IMR-90 (cell line): Measurements from ENCODE around the gene CBR4. TPM values are rescaled to one million over a fixed set of nuclear protein-coding genes. Genes with fewer than 3 reads are reported as not detected.

Experiments used
- ATAC-seq: fragments of 200-7000 bp; cut with Tn5 transposase; 2 replicates; pipeline ENCODE4 v1.9.1; 2020; ENCODE audit warnings: low read depth, mild to moderate bottlenecking, moderate library complexity
- BruUV-seq: library from RNA; stranded (reverse); fragments of 400-500 nt; replicated peaks from 2 replicates; lab custom pipeline; 2021; lab: Mats Ljungman, UMichigan
- CTCF ChIA-PET: fragments of 300-600 bp; formaldehyde crosslinking; extraction: SDS; loops from one replicate; lab custom pipeline; 2021; ENCODE audit warnings: antibody characterized with exemption; lab: Yijun Ruan, JAX
- POLR2A ChIA-PET: fragments of 300-600 bp; sonication (Branson Sonifier 250); formaldehyde crosslinking; loops from one replicate; lab custom pipeline; 2022; ENCODE audit warnings: antibody characterized with exemption; ENCODE audit not compliant: unreplicated experiment; lab: Charles Lee
- DNase-seq: peaks from one replicate; pipeline ENCODE4 v3.0.0; 2013
- H2AFZ ChIP-seq: replicated peaks from 2 replicates; pipeline ENCODE3; 2013; ENCODE audit warnings: low read length, mild to moderate bottlenecking; ENCODE audit not compliant: poor library complexity
- H2AK5ac ChIP-seq: 2 replicates; pipeline ENCODE4 v1.6.1; 2013; ENCODE audit warnings: low read depth, low read length, inconsistent platforms
- H2AK9ac ChIP-seq: replicated peaks from 2 replicates; pipeline ENCODE3; 2013; ENCODE audit warnings: mild to moderate bottlenecking, low read depth, low read length, moderate library complexity; ENCODE audit not compliant: poor library complexity
- H2BK120ac ChIP-seq: 2 replicates; pipeline ENCODE4 v1.6.1; 2013; ENCODE audit warnings: low read depth, low read length, inconsistent platforms
- H2BK15ac ChIP-seq: 3 replicates; pipeline ENCODE4 v1.6.1; 2013; ENCODE audit warnings: low read depth, low read length, inconsistent platforms
- H2BK20ac ChIP-seq: 2 replicates; pipeline ENCODE4 v1.6.1; 2013; ENCODE audit warnings: low read depth, mild to moderate bottlenecking, inconsistent platforms, low read length, moderate library complexity
- H2BK5ac ChIP-seq: 2 replicates; pipeline ENCODE4 v1.6.1; 2013; ENCODE audit warnings: mild to moderate bottlenecking, low read depth, low read length, inconsistent platforms; ENCODE audit not compliant: poor library complexity, severe bottlenecking
- H3K14ac ChIP-seq: replicated peaks from 2 replicates; pipeline ENCODE4 v1.6.1; 2013; ENCODE audit warnings: low read depth, low read length, inconsistent platforms
- H3K18ac ChIP-seq: 2 replicates; pipeline ENCODE4 v1.6.1; 2013; ENCODE audit warnings: low read depth, low read length, control low read depth
- H3K23ac ChIP-seq: 2 replicates; pipeline ENCODE4 v1.6.1; 2013; ENCODE audit warnings: low read depth, low read length, inconsistent platforms
- H3K27ac ChIP-seq: 2 replicates; pipeline ENCODE4 v1.5.1; 2013; ENCODE audit warnings: mild to moderate bottlenecking, control low read depth, low read length; ENCODE audit not compliant: insufficient read depth
- H3K27me3 ChIP-seq: 2 replicates; pipeline ENCODE4 v1.6.1; 2013; ENCODE audit warnings: low read length; ENCODE audit not compliant: control insufficient read depth, insufficient read depth
- H3K36me3 ChIP-seq: 2 replicates; pipeline ENCODE4 v1.6.1; 2013; ENCODE audit warnings: low read length, mixed read lengths; ENCODE audit not compliant: control insufficient read depth, insufficient read depth
- H3K4ac ChIP-seq: 2 replicates; pipeline ENCODE4 v1.6.1; 2013; ENCODE audit warnings: low read depth, low read length, inconsistent platforms
- H3K4me1 ChIP-seq: 2 replicates; pipeline ENCODE4 v1.6.1; 2013; ENCODE audit warnings: low read length, mixed read lengths; ENCODE audit not compliant: control insufficient read depth, insufficient read depth
- H3K4me2 ChIP-seq: 2 replicates; pipeline ENCODE4 v1.6.1; 2013; ENCODE audit warnings: low read depth, mild to moderate bottlenecking, control low read depth, low read length, moderate library complexity
- H3K4me3 ChIP-seq: 2 replicates; pipeline ENCODE4 v1.5.1; 2013; ENCODE audit warnings: low read depth, mild to moderate bottlenecking, control low read depth, low read length, moderate library complexity; ENCODE audit not compliant: insufficient read depth
- H3K56ac ChIP-seq: 2 replicates; pipeline ENCODE4 v1.6.1; 2013; ENCODE audit warnings: low read length, inconsistent platforms; ENCODE audit not compliant: insufficient read depth; ENCODE audit errors: extremely low read depth
- H3K79me1 ChIP-seq, 2 experiments: 2 replicates each; pipeline ENCODE4 v1.6.1; 2013; ENCODE audit warnings: low read length in 2 of 2, inconsistent platforms in 1 of 2, low read depth in 1 of 2
- H3K9ac ChIP-seq: 2 replicates; pipeline ENCODE4 v1.6.1; 2013; ENCODE audit warnings: low read depth, low read length, control low read depth
- H3K9me1 ChIP-seq: 2 replicates; pipeline ENCODE4 v1.6.1; 2013; ENCODE audit warnings: low read length, inconsistent platforms; ENCODE audit not compliant: insufficient read depth
- H3K9me3 ChIP-seq: 2 replicates; pipeline ENCODE4 v1.6.1; 2013; ENCODE audit warnings: low read length; ENCODE audit not compliant: control insufficient read depth, insufficient read depth
- H4K20me1 ChIP-seq: 2 replicates; pipeline ENCODE4 v1.6.1; 2013; ENCODE audit warnings: low read length, inconsistent platforms; ENCODE audit not compliant: insufficient read depth
- H4K5ac ChIP-seq: 2 replicates; pipeline ENCODE4 v1.6.1; 2013; ENCODE audit warnings: mild to moderate bottlenecking, low read depth, low read length, control low read depth
- H4K8ac ChIP-seq, 2 experiments: 2 replicates each; pipeline ENCODE4 v1.6.1; 2013; ENCODE audit warnings: low read depth in 2 of 2, low read length in 2 of 2, control low read depth in 1 of 2, inconsistent platforms in 1 of 2
- H4K91ac ChIP-seq: 2 replicates; pipeline ENCODE4 v1.6.1; 2013; ENCODE audit warnings: low read depth, low read length, inconsistent platforms; ENCODE audit not compliant: insufficient read depth
- BHLHE40 ChIP-seq: fragments of 150-350 bp; IDR thresholded peaks from 2 replicates; pipeline ENCODE4 v1.6.1; 2016; ENCODE audit warnings: mild to moderate bottlenecking, low read depth, low read length
- CEBPB ChIP-seq: IDR thresholded peaks from 2 replicates; pipeline ENCODE4 v1.6.1; 2012; ENCODE audit warnings: low read depth, low read length, improper control_type of control experiment
- CHD1 ChIP-seq: IDR thresholded peaks from 2 replicates; pipeline ENCODE4 v1.6.1; 2012; ENCODE audit warnings: low read depth, low read length, improper control_type of control experiment
- FOS ChIP-seq: fragments of 150-350 bp; IDR thresholded peaks from 2 replicates; pipeline ENCODE4 v1.6.1; 2016; ENCODE audit warnings: low read depth, low read length
- MAFK ChIP-seq: IDR thresholded peaks from 2 replicates; pipeline ENCODE4 v1.6.1; 2012; ENCODE audit warnings: low read depth, low read length, improper control_type of control experiment
- MAZ ChIP-seq: IDR thresholded peaks from 2 replicates; pipeline ENCODE4 v1.6.1; 2012; ENCODE audit warnings: low read depth, mild to moderate bottlenecking, low read length, improper control_type of control experiment, moderate library complexity, borderline replicate concordance
- MXI1 ChIP-seq: IDR thresholded peaks from 2 replicates; pipeline ENCODE4 v1.6.1; 2012; ENCODE audit warnings: low read depth, mild to moderate bottlenecking, low read length, moderate library complexity, borderline replicate concordance
- NFE2L2 ChIP-seq: fragments of 150-350 bp; IDR thresholded peaks from 2 replicates; pipeline ENCODE4 v1.6.1; 2016; ENCODE audit warnings: low read depth, mild to moderate bottlenecking, low read length
- POLR2A ChIP-seq: IDR thresholded peaks from 2 replicates; pipeline ENCODE4 v1.6.1; 2012; ENCODE audit warnings: mild to moderate bottlenecking, low read depth, low read length
- RAD21 ChIP-seq: IDR thresholded peaks from 2 replicates; pipeline ENCODE4 v1.6.1; 2012; ENCODE audit warnings: low read length, improper control_type of control experiment
- RCOR1 ChIP-seq: IDR thresholded peaks from 2 replicates; pipeline ENCODE4 v1.6.1; 2012; ENCODE audit warnings: mild to moderate bottlenecking, low read length, improper control_type of control experiment; ENCODE audit not compliant: insufficient replicate concordance
- RFX5 ChIP-seq: IDR thresholded peaks from 2 replicates; pipeline ENCODE4 v1.8.0; 2012; ENCODE audit warnings: low read depth, mild to moderate bottlenecking, low read length, moderate library complexity
- SMC3 ChIP-seq: fragments of 150-350 bp; IDR thresholded peaks from 2 replicates; pipeline ENCODE4 v1.6.1; 2016; ENCODE audit warnings: low read depth, mild to moderate bottlenecking, antibody characterized with exemption, low read length, moderate library complexity
- dilution Hi-C: fragments of 300-500 bp; cut with HindIII; formaldehyde crosslinking; loops from one replicate; pipeline ENCODE4 v1.14.3; 2018; ENCODE audit warnings: low sequenced_read_pairs; ENCODE audit not compliant: unreplicated experiment
- in situ Hi-C: fragments of 300-500 bp; cut with MboI; formaldehyde crosslinking; loops from 3 replicates; pipeline ENCODE4 v1.14.3; 2019; ENCODE audit warnings: low sequenced_read_pairs, inconsistent platforms, mixed read lengths
- intact Hi-C: fragments of 100-400 bp; cut with micrococcal nuclease; formaldehyde crosslinking; loops from 2 replicates; pipeline ENCODE4 v1.10.0; 2022
- polyA plus RNA-seq, 3 experiments: library from polyadenylated mRNA; depleted of rRNA; stranded (reverse); fragments of >200 nt; gene quantifications; 2 replicates each; pipeline ENCODE4 v1.2.3, GENCODE V29; 2012; ENCODE audit warnings: low replicate concordance in 1 of 3
- total RNA-seq: library from RNA; depleted of rRNA; stranded (reverse); fragments of >200 nt; gene quantifications from 2 replicates; pipeline ENCODE4 v1.2.3, GENCODE V29; 2012
- TF ChIP-seq, protein P1 (sequence below): fragments of 150-350 bp; IDR thresholded peaks from 2 replicates; pipeline ENCODE4 v1.6.1; 2016; ENCODE audit warnings: low read depth, mild to moderate bottlenecking, low read length, moderate library complexity, borderline replicate concordance
- TF ChIP-seq, protein P2 (sequence below): fragments of 150-350 bp; IDR thresholded peaks from 2 replicates; pipeline ENCODE4 v1.6.1; 2017; ENCODE audit warnings: mild to moderate bottlenecking, antibody characterized with exemption, low read length, low read depth
- TF ChIP-seq, protein P3 (sequence below): conservative IDR thresholded peaks from 2 replicates; pipeline ENCODE4 v1.5.1; 2012; ENCODE audit warnings: mild to moderate bottlenecking, low read depth, low read length, improper control_type of control experiment

The CBR4 gene
- total and polyA plus RNA-seq, 2 of the 4 experiments (the other 2 are of a cell fraction), result 2.7 to 4.5 TPM

DNA sequence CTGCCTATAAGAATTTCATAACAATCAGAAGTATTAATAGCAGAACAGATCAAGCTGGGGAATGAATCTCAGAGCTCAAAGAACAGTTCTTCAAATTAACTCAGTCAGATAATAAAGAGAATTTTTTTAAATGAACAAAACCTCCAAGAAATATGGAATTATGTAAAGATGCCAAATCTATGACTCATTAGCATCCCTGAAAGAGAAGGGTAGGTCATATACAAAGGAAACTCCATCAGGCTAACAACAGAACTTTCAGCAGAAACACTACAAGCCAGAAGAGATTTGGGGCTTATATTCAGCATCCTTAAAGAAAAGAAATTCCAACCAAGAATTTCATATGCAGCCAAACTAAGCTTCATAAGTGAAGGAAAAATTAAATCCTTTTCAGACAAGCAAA, 28.6 kb downstream of the CBR4 start:
- Histone ChIP-seq H3K4me3 (no peak overlapping the region), H2AFZ (no peak overlapping the region), H3K9ac (no peak overlapping the region), H4K5ac (no peak overlapping the region), H2AK5ac (no peak overlapping the region), H4K91ac (no peak overlapping the region), H2AK9ac (no peak overlapping the region), H3K4ac (no peak overlapping the region), H2BK20ac (no peak overlapping the region), H4K20me1 (no peaks in the 10 kb centered on the region), H3K4me2 (no peak overlapping the region), H2BK120ac (no peak overlapping the region), H3K9me1 (peaks cover 5% of the 10 kb centered on the region), H3K36me3 (peaks cover 6% of the 10 kb centered on the region; the same call in 1 of the 2 replicates), H2BK5ac (no peak overlapping the region), H3K79me1 (no peaks in the 10 kb centered on the region; a peak in 2 of 4 replicates), H4K8ac (no peak overlapping the region), H3K27me3 (no peaks in the 10 kb centered on the region), H3K4me1 (peaks cover 3% of the 10 kb centered on the region; the same call in 1 of the 2 replicates), H3K27ac (no peak overlapping the region), H3K9me3 (peaks cover 2% of the 10 kb centered on the region; the same call in 1 of the 2 replicates), H2BK15ac (no peak overlapping the region), H3K23ac (no peak overlapping the region), H3K18ac (no peak overlapping the region), H3K14ac (no peak overlapping the region), H3K56ac (no peak overlapping the region)
- ChIA-PET POLR2A (no interaction called here), CTCF (interaction anchor here (0.6 kb wide), 1 partner anchor 29 kb away, joined by 5 read pairs; the partner anchor contains the start of gene CBR4)
- no TSS peak for BruUV-seq
- intact Hi-C loops, result no loop called here
- ATAC-seq (no peak), DNase-seq (peak; percentile 60)
- dilution Hi-C loops, result no loop called here
- in situ Hi-C loops, result no loop called here
- no peak for TF ChIP-seq SMC3
- TF ChIP-seq, protein P1, sequence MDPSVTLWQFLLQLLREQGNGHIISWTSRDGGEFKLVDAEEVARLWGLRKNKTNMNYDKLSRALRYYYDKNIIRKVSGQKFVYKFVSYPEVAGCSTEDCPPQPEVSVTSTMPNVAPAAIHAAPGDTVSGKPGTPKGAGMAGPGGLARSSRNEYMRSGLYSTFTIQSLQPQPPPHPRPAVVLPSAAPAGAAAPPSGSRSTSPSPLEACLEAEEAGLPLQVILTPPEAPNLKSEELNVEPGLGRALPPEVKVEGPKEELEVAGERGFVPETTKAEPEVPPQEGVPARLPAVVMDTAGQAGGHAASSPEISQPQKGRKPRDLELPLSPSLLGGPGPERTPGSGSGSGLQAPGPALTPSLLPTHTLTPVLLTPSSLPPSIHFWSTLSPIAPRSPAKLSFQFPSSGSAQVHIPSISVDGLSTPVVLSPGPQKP, result no peak
- TF ChIP-seq MAZ, result no peak
- TF ChIP-seq, protein P2, sequence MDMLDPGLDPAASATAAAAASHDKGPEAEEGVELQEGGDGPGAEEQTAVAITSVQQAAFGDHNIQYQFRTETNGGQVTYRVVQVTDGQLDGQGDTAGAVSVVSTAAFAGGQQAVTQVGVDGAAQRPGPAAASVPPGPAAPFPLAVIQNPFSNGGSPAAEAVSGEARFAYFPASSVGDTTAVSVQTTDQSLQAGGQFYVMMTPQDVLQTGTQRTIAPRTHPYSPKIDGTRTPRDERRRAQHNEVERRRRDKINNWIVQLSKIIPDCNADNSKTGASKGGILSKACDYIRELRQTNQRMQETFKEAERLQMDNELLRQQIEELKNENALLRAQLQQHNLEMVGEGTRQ, result no peak
- TF ChIP-seq MAFK, result no peak
- TF ChIP-seq, protein P3, sequence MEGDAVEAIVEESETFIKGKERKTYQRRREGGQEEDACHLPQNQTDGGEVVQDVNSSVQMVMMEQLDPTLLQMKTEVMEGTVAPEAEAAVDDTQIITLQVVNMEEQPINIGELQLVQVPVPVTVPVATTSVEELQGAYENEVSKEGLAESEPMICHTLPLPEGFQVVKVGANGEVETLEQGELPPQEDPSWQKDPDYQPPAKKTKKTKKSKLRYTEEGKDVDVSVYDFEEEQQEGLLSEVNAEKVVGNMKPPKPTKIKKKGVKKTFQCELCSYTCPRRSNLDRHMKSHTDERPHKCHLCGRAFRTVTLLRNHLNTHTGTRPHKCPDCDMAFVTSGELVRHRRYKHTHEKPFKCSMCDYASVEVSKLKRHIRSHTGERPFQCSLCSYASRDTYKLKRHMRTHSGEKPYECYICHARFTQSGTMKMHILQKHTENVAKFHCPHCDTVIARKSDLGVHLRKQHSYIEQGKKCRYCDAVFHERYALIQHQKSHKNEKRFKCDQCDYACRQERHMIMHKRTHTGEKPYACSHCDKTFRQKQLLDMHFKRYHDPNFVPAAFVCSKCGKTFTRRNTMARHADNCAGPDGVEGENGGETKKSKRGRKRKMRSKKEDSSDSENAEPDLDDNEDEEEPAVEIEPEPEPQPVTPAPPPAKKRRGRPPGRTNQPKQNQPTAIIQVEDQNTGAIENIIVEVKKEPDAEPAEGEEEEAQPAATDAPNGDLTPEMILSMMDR, result no peak
- no peak for TF ChIP-seq FOS
- TF ChIP-seq RCOR1, result no peak
- TF ChIP-seq CHD1, result no peak
- TF ChIP-seq BHLHE40, result no peak
- TF ChIP-seq NFE2L2, result no peak
- no peak for TF ChIP-seq POLR2A
- no peak for TF ChIP-seq RFX5
- no peak for TF ChIP-seq CEBPB
- TF ChIP-seq MXI1, result no peak
- no peak for TF ChIP-seq RAD21
